NT2/D1 (cell line): Measurements from ENCODE around the gene COMTD1.

Experiments used
- SUZ12 ChIP-seq: IDR thresholded peaks from 2 replicates; pipeline ENCODE4 v1.6.1; 2011; ENCODE audit not compliant: insufficient read length, insufficient read depth; ENCODE audit errors: extremely low read depth
- YY1 ChIP-seq: IDR thresholded peaks from 2 replicates; pipeline ENCODE4 v1.6.1; 2011; ENCODE audit not compliant: insufficient read length, insufficient read depth

DNA sequence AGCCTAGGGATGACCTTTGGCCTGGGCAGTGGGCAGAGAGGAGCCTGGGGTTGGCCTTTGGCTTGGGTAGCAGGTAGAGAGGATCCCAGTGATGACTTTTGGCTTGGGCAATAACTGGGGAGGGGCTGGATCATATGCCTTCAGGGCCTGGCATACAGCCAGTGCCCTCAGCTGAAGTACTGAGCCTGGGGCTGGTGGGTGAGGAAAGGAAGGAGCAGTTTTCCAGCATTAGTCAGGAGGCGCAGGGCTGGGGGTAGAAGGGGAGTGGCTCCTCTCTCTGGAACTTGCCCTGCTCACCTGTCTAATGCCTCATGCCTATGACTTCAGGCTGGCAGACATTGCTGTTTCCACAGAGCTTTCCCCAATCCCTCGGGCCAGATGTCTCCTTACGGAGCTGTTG, 15.2 kb upstream of the COMTD1 start:
- no peak for TF ChIP-seq SUZ12
- TF ChIP-seq YY1, result no peak
